KMS-11 (cell line): ENCODE measurements around the gene RASA3.

Experiments
- H2AFZ ChIP-seq: fragments of 200-600 bp; sonication (generic); 2 replicates; pipeline ENCODE4 v1.6.1; 2016; ENCODE audit warnings: antibody characterized with exemption, mixed run types, low read depth
- H3K27ac ChIP-seq: fragments of 200-600 bp; sonication (generic); 2 replicates; pipeline ENCODE4 v1.6.1; 2016; ENCODE audit warnings: mild to moderate bottlenecking, mixed run types
- H3K27me3 ChIP-seq: fragments of 200-600 bp; sonication (generic); 2 replicates; pipeline ENCODE4 v1.6.1; 2017; ENCODE audit warnings: mild to moderate bottlenecking, low read depth, mixed run types, moderate library complexity; ENCODE audit not compliant: insufficient read depth
- H3K36me3 ChIP-seq: fragments of 200-600 bp; sonication (generic); 2 replicates; pipeline ENCODE4 v1.6.1; 2017; ENCODE audit warnings: mild to moderate bottlenecking, mixed run types; ENCODE audit not compliant: insufficient read depth
- H3K4me1 ChIP-seq: fragments of 200-600 bp; sonication (generic); 2 replicates; pipeline ENCODE4 v1.6.1; 2016; ENCODE audit warnings: mild to moderate bottlenecking, low read depth, mixed run types; ENCODE audit not compliant: poor library complexity, severe bottlenecking
- H3K4me2 ChIP-seq: fragments of 200-600 bp; sonication (generic); 2 replicates; pipeline ENCODE4 v1.7.0; 2016; ENCODE audit warnings: mild to moderate bottlenecking, mixed run types
- H3K4me3 ChIP-seq: fragments of 200-600 bp; sonication (generic); IDR thresholded peaks from 2 replicates; pipeline ENCODE4 v1.6.1; 2017; ENCODE audit warnings: low read depth, low read length, mixed read lengths; ENCODE audit not compliant: insufficient read depth
- H3K79me2 ChIP-seq: fragments of 200-600 bp; sonication (generic); 2 replicates; pipeline ENCODE4 v1.6.1; 2016; ENCODE audit warnings: low read depth, mixed run types; ENCODE audit not compliant: insufficient read depth
- H3K9ac ChIP-seq: fragments of 200-600 bp; sonication (generic); 2 replicates; pipeline ENCODE4 v1.6.1; 2016; ENCODE audit warnings: mild to moderate bottlenecking, mixed run types
- H4K20me1 ChIP-seq: fragments of 200-600 bp; sonication (generic); 2 replicates; pipeline ENCODE4 v1.6.1; 2016; ENCODE audit warnings: mild to moderate bottlenecking, mixed run types; ENCODE audit not compliant: insufficient read depth
- CTCF ChIP-seq: fragments of 200-600 bp; sonication (generic); conservative IDR thresholded peaks from 2 replicates; pipeline ENCODE4 v1.6.1; 2017; ENCODE audit warnings: low read depth, mild to moderate bottlenecking, antibody characterized with exemption, low read length, moderate library complexity, mixed read lengths

The RASA3 gene

GRCh38 chr13:113971471-113972231 is 160.8 kb downstream of the RASA3 start:
- Histone ChIP-seq H3K79me2 (no peaks in the 10 kb centered on the region), H3K36me3 (no peaks in the 10 kb centered on the region), H2AFZ (no peak overlapping the region), H3K9ac (no peak overlapping the region), H3K4me2 (no peak overlapping the region), H3K4me3 (no peak overlapping the region), H3K27me3 (no peaks in the 10 kb centered on the region), H3K27ac (no peak overlapping the region), H3K4me1 (no peaks in the 10 kb centered on the region), H4K20me1 (no peaks in the 10 kb centered on the region)
- no peak for TF ChIP-seq CTCF

GRCh38 chr13:113970810-113971470 is 161.5 kb downstream of the RASA3 start:
- Histone ChIP-seq H2AFZ (no peak overlapping the region), H3K9ac (no peak overlapping the region), H3K36me3 (no peaks in the 10 kb centered on the region), H3K27ac (no peak overlapping the region), H3K79me2 (no peaks in the 10 kb centered on the region), H3K27me3 (no peaks in the 10 kb centered on the region), H3K4me2 (no peak overlapping the region), H4K20me1 (no peaks in the 10 kb centered on the region), H3K4me3 (no peak overlapping the region), H3K4me1 (no peaks in the 10 kb centered on the region)
- TF ChIP-seq CTCF = no peak

GRCh38 chr13:113969973-113970611 is 162.3 kb downstream of the RASA3 start:
- H4K20me1 ChIP-seq = no peaks in the 10 kb centered on the region
- no peak overlapping the region for H2AFZ ChIP-seq
- no peak overlapping the region for H3K4me3 ChIP-seq
- no peak overlapping the region for H3K9ac ChIP-seq
- no peak overlapping the region for H3K27ac ChIP-seq
- H3K4me1 ChIP-seq = no peaks in the 10 kb centered on the region
- no peaks in the 10 kb centered on the region for H3K27me3 ChIP-seq
- H3K4me2 ChIP-seq = no peak overlapping the region
- no peaks in the 10 kb centered on the region for H3K79me2 ChIP-seq
- no peak for TF ChIP-seq CTCF
- no peaks in the 10 kb centered on the region for H3K36me3 ChIP-seq

GRCh38 chr13:113969311-113969972 is 163.0 kb downstream of the RASA3 start:
- no peaks in the 10 kb centered on the region for H3K36me3 ChIP-seq
- H3K9ac ChIP-seq = no peak overlapping the region
- H4K20me1 ChIP-seq = no peaks in the 10 kb centered on the region
- no peak overlapping the region for H2AFZ ChIP-seq
- H3K4me3 ChIP-seq = no peak overlapping the region
- no peaks in the 10 kb centered on the region for H3K27me3 ChIP-seq
- no peak for TF ChIP-seq CTCF
- H3K79me2 ChIP-seq = no peaks in the 10 kb centered on the region
- H3K4me2 ChIP-seq = no peak overlapping the region
- H3K4me1 ChIP-seq = no peaks in the 10 kb centered on the region
- H3K27ac ChIP-seq = no peak overlapping the region
